CD4-positive, alpha-beta memory T cell (primary cell): ENCODE data around the gene NUP210. TPM values are rescaled to one million over a fixed set of nuclear protein-coding genes. Genes with fewer than 3 reads are reported as not detected.

Experiments
- CTCF ChIA-PET: fragments of 350-600 bp; sonication (Branson Sonifier 250); formaldehyde crosslinking; loops from one replicate; lab custom pipeline; 2021; ENCODE audit warnings: inconsistent platforms; ENCODE audit not compliant: partially characterized antibody; lab: Charles Lee
- POLR2A ChIA-PET: fragments of 350-600 bp; sonication (Branson Sonifier 250); formaldehyde crosslinking; loops from one replicate; lab custom pipeline; 2021; ENCODE audit not compliant: partially characterized antibody; lab: Charles Lee
- DNase-seq, 5 donors: peaks; one replicate each; pipeline versions ENCODE4 v3.0.0 to v3.0.0-alpha.2; 2020 to 2022; ENCODE audit warnings: mixed read lengths in 1 of 5
- H3K27ac ChIP-seq: one replicate; pipeline ENCODE4 v1.7.0; 2013; ENCODE audit warnings: low read depth, low read length
- H3K27me3 ChIP-seq: 2 replicates; pipeline ENCODE4 v1.7.0; 2013; ENCODE audit warnings: mild to moderate bottlenecking, low read length, moderate library complexity; ENCODE audit not compliant: insufficient read depth
- H3K36me3 ChIP-seq: 2 replicates; pipeline ENCODE4 v1.7.0; 2013; ENCODE audit warnings: mild to moderate bottlenecking, low read length, moderate library complexity; ENCODE audit not compliant: insufficient read depth
- H3K4me1 ChIP-seq: 2 replicates; pipeline ENCODE4 v1.7.0; 2013; ENCODE audit warnings: mild to moderate bottlenecking, low read length, moderate library complexity; ENCODE audit not compliant: insufficient read depth
- H3K4me3 ChIP-seq, 2 donors: one replicate each; pipeline ENCODE4 v1.7.0; 2013; ENCODE audit warnings: low read length in 2 of 2, mild to moderate bottlenecking in 1 of 2
- H3K9me3 ChIP-seq, 2 donors: one replicate each; pipeline ENCODE4 v1.7.0; 2013; ENCODE audit warnings: low read length in 2 of 2, control low read depth in 1 of 2; ENCODE audit not compliant: control insufficient read depth in 1 of 2
- H3K27ac Mint-ChIP-seq, 7 donors: one replicate each; pipeline ENCODE4 v1.8.0; 2020 to 2021; ENCODE audit warnings: mixed read lengths in 7 of 7, mild to moderate bottlenecking in 6 of 7, inconsistent platforms in 3 of 7, moderate library complexity in 3 of 7
- H3K27me3 Mint-ChIP-seq, 2 donors: one replicate each; pipeline ENCODE4 v1.8.0; 2020 to 2021; ENCODE audit warnings: mixed read lengths in 2 of 2
- H3K36me3 Mint-ChIP-seq, 2 donors: one replicate each; pipeline ENCODE4 v1.8.0; 2020 to 2021; ENCODE audit warnings: mixed read lengths in 2 of 2, inconsistent platforms in 1 of 2, mild to moderate bottlenecking in 1 of 2
- H3K4me1 Mint-ChIP-seq, 4 donors: one replicate each; pipeline ENCODE4 v1.8.0; 2020 to 2021; ENCODE audit warnings: mixed read lengths in 4 of 4, mild to moderate bottlenecking in 1 of 4
- H3K4me3 Mint-ChIP-seq, 8 donors: one replicate each; pipeline ENCODE4 v1.8.0; 2020 to 2021; ENCODE audit warnings: mixed read lengths in 8 of 8, mild to moderate bottlenecking in 7 of 8, moderate library complexity in 6 of 8, inconsistent platforms in 3 of 8
- H3K9me3 Mint-ChIP-seq, 8 donors: one replicate each; pipeline ENCODE4 v1.8.0; 2020 to 2021; ENCODE audit warnings: mixed read lengths in 8 of 8, mild to moderate bottlenecking in 5 of 8, inconsistent platforms in 3 of 8, moderate library complexity in 1 of 8
- intact Hi-C: fragments of 100-400 bp; cut with micrococcal nuclease; formaldehyde crosslinking; loops from one replicate; pipeline ENCODE4 v1.15.1; 2023
- polyA plus RNA-seq, 2 donors: library from polyadenylated mRNA; unstranded; fragments of 300-500 nt; fragmentation: Illumina TruSeq; gene quantifications; one replicate each; pipeline ENCODE4 v1.2.3, GENCODE V29; 2021
- total RNA-seq, 2 experiments: library from RNA; stranded (reverse); gene quantifications; one replicate each; pipeline ENCODE4 v1.2.3, GENCODE V29; 2021

Gene NUP210
- total and polyA plus RNA-seq, 4 experiments from 2014 or later: 20.5 to 149 (median 110) TPM

DNA sequence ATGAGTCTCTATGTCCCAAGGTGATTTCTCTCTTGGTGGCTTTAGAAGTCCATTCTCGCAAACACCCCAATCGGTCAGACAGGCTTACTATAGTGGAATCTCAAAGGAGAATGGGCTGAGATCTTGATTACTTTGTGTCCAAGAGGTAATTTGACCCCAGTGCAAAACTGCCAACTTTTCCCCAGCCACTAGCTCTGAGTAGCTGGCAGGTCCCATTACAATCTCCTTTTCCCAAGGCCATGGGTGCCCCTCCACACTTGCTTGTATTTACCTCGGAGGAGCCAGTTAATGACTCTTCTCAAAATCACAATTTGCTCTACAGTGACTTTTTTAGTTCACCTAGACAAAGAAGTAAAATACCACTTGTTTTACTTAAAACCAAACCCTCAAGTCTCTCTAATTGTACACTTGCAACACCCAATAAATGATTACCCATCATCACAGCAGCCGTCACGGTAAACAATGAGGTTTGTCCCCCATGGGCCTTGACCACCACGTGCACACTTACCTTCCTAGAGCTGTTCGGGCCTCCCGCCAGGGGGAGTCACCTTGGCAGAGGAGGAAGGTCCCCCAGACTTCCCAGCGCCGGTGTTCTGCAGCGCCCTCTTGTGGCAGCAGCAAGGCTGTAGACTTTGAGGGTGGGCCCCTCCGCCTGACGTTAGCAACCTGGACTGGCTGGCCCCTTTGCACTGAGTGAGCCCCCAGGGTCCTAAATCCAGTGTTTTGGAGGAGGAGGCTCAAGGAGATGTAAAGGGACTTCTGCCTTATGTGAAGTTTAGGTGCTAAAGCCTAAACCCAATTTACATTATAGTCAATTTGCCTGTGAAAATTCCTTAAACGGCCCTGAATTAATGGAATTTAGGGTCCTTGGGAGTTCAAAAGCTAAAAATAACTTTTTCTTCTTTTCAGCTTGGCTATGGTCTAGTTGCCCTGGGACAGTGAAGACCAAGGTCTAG lies 41.3 kb upstream of the NUP210 start:
- Histone ChIP-seq H3K27me3 (no peaks in the 10 kb centered on the region), H3K4me3 (no peak overlapping the region), H3K36me3 (no peaks in the 10 kb centered on the region), H3K27ac (no peak overlapping the region), H3K9me3 (no peaks in the 10 kb centered on the region), H3K4me1 (peaks cover 4% of the 10 kb centered on the region)
- CTCF ChIA-PET: interaction anchor here (0.8 to 5.4 kb wide), 17 partner anchors 8 to 642 kb away, joined by 3 to 56 read pairs (median 3); no protein-coding TSS in a partner anchor
- H3K4me1 Mint-ChIP-seq: peaks cover 0 to 4% (median 2%) of the 10 kb centered on the region in 4 donors
- peaks cover 0 to 3% (median 0%) of the 10 kb centered on the region in 8 donors for H3K9me3 Mint-ChIP-seq
- DNase-seq: peak; percentile 53 to 75 (median 73)
- H3K4me3 Mint-ChIP-seq: peak overlapping the region in 1 of 8 donors; percentile 36
- intact Hi-C loops: loop anchor here (1.0 kb wide), 1 partner anchor 369 kb away; no protein-coding TSS in a partner anchor
- POLR2A ChIA-PET: interaction anchor here (1.4 to 1.7 kb wide), 2 partner anchors 9 to 370 kb away, joined by 5 to 6 read pairs; no protein-coding TSS in a partner anchor
- H3K27ac Mint-ChIP-seq: peak overlapping the region in 1 of 7 donors; percentile 80
- H3K27me3 Mint-ChIP-seq: peaks cover 3 to 8% of the 10 kb centered on the region in 2 donors
- no peaks in the 10 kb centered on the region for H3K36me3 Mint-ChIP-seq

DNA sequence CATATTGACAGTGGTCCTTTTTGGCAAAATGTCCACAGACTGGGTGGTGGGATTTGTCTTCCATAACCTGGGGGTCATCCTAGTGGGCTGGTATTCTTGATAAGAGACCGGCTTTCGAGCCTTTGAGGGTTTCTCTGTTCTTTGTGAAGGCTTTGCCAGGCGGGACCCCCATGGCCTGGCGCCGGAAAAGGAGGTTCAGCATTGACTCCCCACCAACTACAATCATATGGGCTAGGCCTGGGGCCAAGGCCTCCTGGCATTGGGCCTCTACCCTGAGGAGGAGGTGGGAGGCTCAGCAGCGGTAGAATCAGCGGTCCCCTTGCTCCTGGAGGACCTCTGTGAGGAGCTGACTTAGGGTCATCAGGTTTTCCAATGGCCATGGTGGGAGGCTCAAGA lies 40.2 kb upstream of the NUP210 start:
- Mint-ChIP-seq H3K36me3 (no peaks in the 10 kb centered on the region), H3K9me3 (peaks cover 0 to 3% (median 0%) of the 10 kb centered on the region in 8 donors), H3K27me3 (peaks cover 3 to 8% of the 10 kb centered on the region in 2 donors), H3K4me3 (no peak overlapping the region), H3K4me1 (peaks cover 0 to 4% (median 2%) of the 10 kb centered on the region in 4 donors), H3K27ac (no peak overlapping the region)
- no peak for DNase-seq
- POLR2A ChIA-PET: interaction anchor here (1.7 kb wide), 1 partner anchor 368 kb away, joined by 6 read pairs; no protein-coding TSS in a partner anchor
- no peak overlapping the region for H3K27ac ChIP-seq
- no peaks in the 10 kb centered on the region for H3K27me3 ChIP-seq
- H3K4me1 ChIP-seq: peaks cover 4% of the 10 kb centered on the region
- CTCF ChIA-PET: interaction anchor here (0.8 to 5.4 kb wide), 9 partner anchors 7 to 641 kb away, joined by 3 to 56 read pairs (median 4); no protein-coding TSS in a partner anchor
- no peak overlapping the region for H3K4me3 ChIP-seq
- intact Hi-C loops: no loop called here
- H3K36me3 ChIP-seq: no peaks in the 10 kb centered on the region
- H3K9me3 ChIP-seq: no peaks in the 10 kb centered on the region

DNA sequence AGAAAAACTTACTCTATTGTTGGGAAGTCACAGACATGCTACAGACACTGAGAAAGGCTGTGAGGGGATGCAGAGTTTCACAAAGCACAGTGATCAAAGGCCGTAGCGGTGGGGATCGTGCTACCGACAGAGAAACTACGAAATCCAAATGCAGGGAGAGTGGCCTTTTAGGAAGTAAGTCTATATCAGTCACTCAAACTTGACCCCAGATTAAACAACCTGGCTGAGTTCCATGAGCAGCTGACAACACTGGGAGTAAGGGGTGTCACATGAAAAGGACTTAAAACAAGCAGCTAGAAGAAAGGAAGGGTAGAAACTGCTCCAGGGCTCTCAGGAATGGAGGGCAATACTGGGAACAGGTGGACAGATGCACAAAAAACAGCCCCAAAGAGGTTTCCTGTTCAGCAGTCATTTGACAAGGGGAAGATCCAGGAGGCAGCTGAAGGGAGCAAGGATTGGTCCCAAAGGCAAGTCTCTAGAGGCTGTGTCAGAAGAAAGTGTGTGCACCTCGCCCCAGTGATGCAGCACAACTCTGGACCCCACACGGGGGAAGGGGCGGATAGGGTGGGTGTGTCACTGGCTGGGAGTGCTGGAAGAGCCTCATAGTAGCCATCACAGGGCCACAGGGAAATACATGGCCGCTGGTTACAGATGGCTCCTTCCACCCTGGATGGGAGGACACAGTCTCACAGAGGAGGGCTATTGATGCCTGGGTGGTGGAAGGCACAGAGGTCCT lies 39.7 kb upstream of the NUP210 start:
- Histone ChIP-seq H3K9me3 (no peaks in the 10 kb centered on the region), H3K4me1 (peaks cover 4% of the 10 kb centered on the region), H3K27ac (no peak overlapping the region), H3K4me3 (no peak overlapping the region), H3K36me3 (no peaks in the 10 kb centered on the region), H3K27me3 (no peaks in the 10 kb centered on the region)
- no peak overlapping the region for H3K4me3 Mint-ChIP-seq
- peaks cover 3 to 6% of the 10 kb centered on the region in 2 donors for H3K27me3 Mint-ChIP-seq
- ChIA-PET POLR2A (interaction anchor here (1.7 kb wide), 1 partner anchor 368 kb away, joined by 6 read pairs; no protein-coding TSS in a partner anchor), CTCF (interaction anchor here (1.4 to 5.4 kb wide), 4 partner anchors 13 to 368 kb away, joined by 4 to 56 read pairs (median 12); no protein-coding TSS in a partner anchor)
- peaks cover 0 to 3% (median 0%) of the 10 kb centered on the region in 8 donors for H3K9me3 Mint-ChIP-seq
- peak overlapping the region in 1 of 7 donors; percentile 30 for H3K27ac Mint-ChIP-seq
- no peaks in the 10 kb centered on the region for H3K36me3 Mint-ChIP-seq
- no peak for DNase-seq
- intact Hi-C loops: no loop called here
- H3K4me1 Mint-ChIP-seq: peaks cover 0 to 4% (median 2%) of the 10 kb centered on the region in 4 donors

DNA sequence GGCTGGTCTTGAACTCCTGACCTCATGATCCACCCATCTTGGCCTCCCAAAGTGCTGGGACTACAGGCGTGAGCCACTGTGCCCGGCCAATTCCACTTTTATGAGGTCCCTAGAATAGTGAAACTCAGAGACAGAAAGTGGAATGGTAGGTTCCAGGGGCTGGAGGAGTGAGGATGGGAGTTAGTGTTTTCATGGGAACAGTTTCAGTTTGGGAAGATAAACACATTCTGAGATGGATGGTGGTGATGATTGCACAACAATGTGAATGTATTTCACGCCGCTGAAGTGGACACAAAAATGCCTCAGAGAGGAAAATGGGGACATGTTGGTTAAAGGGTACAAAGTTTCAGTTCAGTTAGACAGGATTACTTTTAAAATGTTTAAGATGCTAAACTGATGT lies 37.5 kb upstream of the NUP210 start:
- Mint-ChIP-seq H3K36me3 (no peaks in the 10 kb centered on the region), H3K4me3 (no peak overlapping the region), H3K9me3 (peaks cover 0 to 3% (median 0%) of the 10 kb centered on the region in 8 donors), H3K4me1 (peaks cover 5 to 6% (median 5%) of the 10 kb centered on the region in 4 donors), H3K27ac (no peak overlapping the region), H3K27me3 (peaks cover 2 to 3% of the 10 kb centered on the region in 2 donors)
- ChIA-PET POLR2A (no interaction called here), CTCF (interaction anchor here (0.8 to 7.3 kb wide), 3 partner anchors 65 to 366 kb away, joined by 3 to 255 read pairs (median 92); no protein-coding TSS in a partner anchor)
- DNase-seq: no peak
- no peaks in the 10 kb centered on the region for H3K9me3 ChIP-seq
- H3K4me3 ChIP-seq: no peak overlapping the region
- intact Hi-C loops: no loop called here
- H3K4me1 ChIP-seq: peaks cover 10% of the 10 kb centered on the region
- no peaks in the 10 kb centered on the region for H3K27me3 ChIP-seq
- no peaks in the 10 kb centered on the region for H3K36me3 ChIP-seq
- no peak overlapping the region for H3K27ac ChIP-seq

DNA sequence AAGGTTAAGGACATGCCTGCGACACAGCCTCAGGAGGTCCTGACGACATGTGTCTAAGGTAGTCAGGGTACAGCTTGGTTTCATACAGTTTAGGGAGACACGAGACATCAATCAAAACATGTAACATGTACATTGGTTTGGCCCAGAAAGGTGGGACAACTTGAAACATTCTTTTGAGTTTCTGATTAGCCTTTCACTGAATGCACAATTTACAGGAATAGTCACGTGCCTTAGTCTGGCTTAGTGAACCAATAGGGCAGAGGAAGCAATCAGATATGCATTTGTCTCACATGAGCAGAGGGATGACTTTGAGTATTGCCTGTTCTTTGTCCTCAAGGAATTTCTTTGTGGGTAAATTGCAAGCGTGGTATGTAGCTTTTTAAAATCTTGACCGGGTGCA lies 35.5 kb upstream of the NUP210 start:
- ChIA-PET CTCF (interaction anchor here (0.7 to 7.3 kb wide), 7 partner anchors 7 to 364 kb away, joined by 4 to 255 read pairs (median 49); partner anchors contain the start of gene NUP210), POLR2A (no interaction called here)
- H3K9me3 ChIP-seq: no peaks in the 10 kb centered on the region
- H3K36me3 ChIP-seq: no peaks in the 10 kb centered on the region
- no peak for DNase-seq
- no peak overlapping the region for H3K27ac ChIP-seq
- H3K4me1 ChIP-seq: peaks cover 19% of the 10 kb centered on the region
- no peaks in the 10 kb centered on the region for H3K9me3 Mint-ChIP-seq
- no peaks in the 10 kb centered on the region for H3K27me3 ChIP-seq
- H3K4me3 Mint-ChIP-seq: no peak overlapping the region
- peak overlapping the region in 1 of 7 donors; percentile 15 for H3K27ac Mint-ChIP-seq
- intact Hi-C loops: no loop called here
- peaks cover 0 to 3% of the 10 kb centered on the region in 2 donors for H3K36me3 Mint-ChIP-seq
- peaks cover 10 to 22% (median 15%) of the 10 kb centered on the region in 4 donors for H3K4me1 Mint-ChIP-seq
- H3K4me3 ChIP-seq: no peak overlapping the region
- no peaks in the 10 kb centered on the region for H3K27me3 Mint-ChIP-seq

DNA sequence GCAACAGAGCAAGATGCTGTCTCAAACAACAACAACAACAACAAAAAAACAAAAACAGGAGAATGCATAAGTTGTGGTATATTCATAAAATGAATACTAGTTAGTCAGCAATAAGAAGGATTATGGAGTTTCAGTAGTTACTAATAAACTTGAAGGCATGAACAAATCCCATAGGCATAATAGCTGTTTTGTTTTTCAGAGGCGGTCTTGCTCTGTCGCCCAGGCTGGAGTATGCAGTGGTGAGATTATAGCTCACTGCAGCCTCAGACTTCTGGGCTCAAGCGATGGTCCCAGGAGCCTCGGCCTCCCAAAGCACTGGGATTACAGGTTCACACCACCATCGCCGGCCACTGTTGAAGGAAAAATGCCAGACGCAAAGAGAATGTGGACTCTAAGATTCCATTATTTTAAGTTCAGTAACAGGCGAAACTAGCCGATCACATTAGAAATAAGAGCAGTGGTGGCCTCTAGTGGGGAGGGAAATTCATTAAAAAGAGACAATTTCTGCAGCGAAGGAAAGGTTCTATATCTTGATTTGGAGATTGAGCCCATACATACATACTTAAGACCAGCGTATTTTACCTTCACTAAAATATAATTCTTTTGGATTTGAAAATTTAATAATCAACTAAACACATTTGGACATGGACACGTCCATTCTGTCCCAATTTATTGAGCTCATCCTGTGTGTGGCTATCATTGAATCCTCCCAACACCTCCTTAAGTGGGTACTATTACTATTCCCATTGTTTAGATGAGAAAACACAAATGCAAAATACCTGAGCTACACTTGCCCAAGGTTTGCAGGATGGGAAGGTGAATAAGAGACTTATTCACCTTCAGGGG lies 32.6 kb upstream of the NUP210 start:
- Histone ChIP-seq H3K27me3 (no peaks in the 10 kb centered on the region), H3K4me1 (peaks cover 19% of the 10 kb centered on the region), H3K4me3 (peak overlapping the region in 1 of 2 donors; percentile 72), H3K27ac (peak overlapping the region; percentile 60), H3K36me3 (no peaks in the 10 kb centered on the region), H3K9me3 (no peaks in the 10 kb centered on the region)
- H3K9me3 Mint-ChIP-seq: no peaks in the 10 kb centered on the region
- peak overlapping the region; percentile 93 to 98 (median 98) for H3K4me3 Mint-ChIP-seq
- peak overlapping the region; percentile 86 to 97 (median 96) for H3K27ac Mint-ChIP-seq
- peaks cover 0 to 3% of the 10 kb centered on the region in 2 donors for H3K36me3 Mint-ChIP-seq
- intact Hi-C loops: loop anchor here (1.0 kb wide), 5 partner anchors 38 to 360 kb away; no protein-coding TSS in a partner anchor
- H3K27me3 Mint-ChIP-seq: no peaks in the 10 kb centered on the region
- ChIA-PET CTCF (interaction anchor here (0.9 to 7.3 kb wide), 43 partner anchors 10 to 495 kb away, joined by 3 to 255 read pairs (median 7); partner anchors contain the start of genes HDAC11 and NUP210), POLR2A (interaction anchor here (0.5 to 4.1 kb wide), 20 partner anchors 9 to 488 kb away, joined by 3 to 137 read pairs (median 6); partner anchors contain the start of genes HDAC11 and NUP210)
- peaks cover 10 to 25% (median 17%) of the 10 kb centered on the region in 4 donors for H3K4me1 Mint-ChIP-seq
- DNase-seq: peak; percentile 58 to 66 (median 63)
